Progenitor cell of endocrine pancreas (in vitro differentiated cells): ENCODE results near the gene MMD. TPM values are rescaled to one million over a fixed set of nuclear protein-coding genes. Genes with fewer than 3 reads are reported as not detected.

Experiments
- DNase-seq: peaks from one replicate; pipeline ENCODE4 v3.0.0; 2021; ENCODE audit warnings: low spot score; ENCODE audit not compliant: unreplicated experiment
- H3K27ac Mint-ChIP-seq: 2 replicates; pipeline ENCODE4 v1.8.0; 2021; ENCODE audit warnings: mild to moderate bottlenecking, moderate library complexity, mixed read lengths
- H3K27me3 Mint-ChIP-seq: 2 replicates; pipeline ENCODE4 v1.8.0; 2021; ENCODE audit warnings: mixed read lengths
- H3K36me3 Mint-ChIP-seq: 2 replicates; pipeline ENCODE4 v1.8.0; 2022; ENCODE audit warnings: mixed read lengths; ENCODE audit not compliant: insufficient read depth
- H3K4me1 Mint-ChIP-seq: 2 replicates; pipeline ENCODE4 v1.8.0; 2021; ENCODE audit warnings: low read depth, mixed read lengths
- H3K4me3 Mint-ChIP-seq: 2 replicates; pipeline ENCODE4 v1.8.0; 2021; ENCODE audit warnings: low read depth, mild to moderate bottlenecking, moderate library complexity, mixed read lengths
- H3K9me3 Mint-ChIP-seq: 2 replicates; pipeline ENCODE4 v1.8.0; 2021; ENCODE audit warnings: low read depth, mixed read lengths
- CTCF ChIP-seq: fragments of 200-600 bp; sonication (generic); IDR thresholded peaks from one replicate; pipeline ENCODE4 v1.5.0; 2021; ENCODE audit warnings: antibody characterized with exemption, mild to moderate bottlenecking; ENCODE audit not compliant: unreplicated experiment
- total RNA-seq: library from RNA; stranded (reverse); gene quantifications from 2 replicates; pipeline ENCODE4 v1.2.1, GENCODE V29; 2021

The MMD gene
- total RNA-seq, 1 donor from 2014 or later = 22.1 TPM

GRCh38 chr17:55366020-55366481, 55.6 kb downstream of the MMD start:
- H3K27me3 Mint-ChIP-seq = no peaks in the 10 kb centered on the region
- TF ChIP-seq CTCF = no peak
- H3K27ac Mint-ChIP-seq = no peak overlapping the region
- H3K9me3 Mint-ChIP-seq = peaks cover 8% of the 10 kb centered on the region
- DNase-seq = no peak
- no peaks in the 10 kb centered on the region for H3K4me1 Mint-ChIP-seq
- no peak overlapping the region for H3K4me3 Mint-ChIP-seq
- H3K36me3 Mint-ChIP-seq = peaks cover 2% of the 10 kb centered on the region

- Mint-ChIP-seq H3K27ac (no peak overlapping the region), H3K4me3 (no peak overlapping the region), H3K9me3 (peaks cover 15% of the 10 kb centered on the region), H3K27me3 (no peaks in the 10 kb centered on the region), H3K36me3 (peaks cover 3% of the 10 kb centered on the region), H3K4me1 (no peaks in the 10 kb centered on the region)
- no peak for DNase-seq
- no peak for TF ChIP-seq CTCF
Observed at GRCh38 chr17:55363033-55363432, 58.6 kb downstream of the MMD start.

- H3K27ac Mint-ChIP-seq = no peak overlapping the region
- H3K4me1 Mint-ChIP-seq = no peaks in the 10 kb centered on the region
- no peak overlapping the region for H3K4me3 Mint-ChIP-seq
- H3K9me3 Mint-ChIP-seq = peaks cover 15% of the 10 kb centered on the region
- peaks cover 3% of the 10 kb centered on the region for H3K36me3 Mint-ChIP-seq
- TF ChIP-seq CTCF = no peak
- DNase-seq = no peak
- H3K27me3 Mint-ChIP-seq = no peaks in the 10 kb centered on the region
Observed at GRCh38 chr17:55360971-55361370, 60.7 kb downstream of the MMD start.

- peak; percentile 76 for TF ChIP-seq CTCF
- peaks cover 3% of the 10 kb centered on the region for H3K36me3 Mint-ChIP-seq
- no peak overlapping the region for H3K27ac Mint-ChIP-seq
- DNase-seq = peak; percentile 46
- H3K9me3 Mint-ChIP-seq = peaks cover 12% of the 10 kb centered on the region
- H3K4me1 Mint-ChIP-seq = no peaks in the 10 kb centered on the region
- H3K4me3 Mint-ChIP-seq = no peak overlapping the region
- no peaks in the 10 kb centered on the region for H3K27me3 Mint-ChIP-seq
Observed at GRCh38 chr17:55356434-55357328, 65.0 kb downstream of the MMD start.

- no peaks in the 10 kb centered on the region for H3K4me1 Mint-ChIP-seq
- DNase-seq = no peak
- no peak overlapping the region for H3K4me3 Mint-ChIP-seq
- no peaks in the 10 kb centered on the region for H3K36me3 Mint-ChIP-seq
- no peak for TF ChIP-seq CTCF
- H3K9me3 Mint-ChIP-seq = no peaks in the 10 kb centered on the region
- H3K27me3 Mint-ChIP-seq = no peaks in the 10 kb centered on the region
- H3K27ac Mint-ChIP-seq = no peak overlapping the region
Observed at GRCh38 chr17:55354941-55355340, 66.7 kb downstream of the MMD start.
